OCI-LY1 (cell line): ENCODE data around the gene TK1.

ENCODE experiments used
- CTCF ChIP-seq: fragments of 200-600 bp; sonication (generic), shearing (Covaris generic); IDR thresholded peaks from 2 replicates; pipeline ENCODE4 v1.5.1; 2017; ENCODE audit warnings: mild to moderate bottlenecking, antibody characterized with exemption, low read length, moderate library complexity, mixed read lengths
- EZH2 ChIP-seq: fragments of 200-600 bp; sonication (generic), shearing (Covaris generic); IDR thresholded peaks from 2 replicates; pipeline ENCODE4 v1.8.0; 2017; ENCODE audit warnings: borderline replicate concordance, mixed run types, mild to moderate bottlenecking, antibody characterized with exemption, low read length, moderate library complexity, mixed read lengths

GRCh38 chr17:78146881-78147280 lies 40.0 kb downstream of the TK1 start:
- no peak for TF ChIP-seq EZH2
- no peak for TF ChIP-seq CTCF
